ENCODE results near the gene DDX41.

Gene DDX41

GRCh38 chr5:177472460-177473442 lies 44.0 kb downstream of the DDX41 start:
- Histone ChIP-seq H3K27ac (no peak overlapping the region), H3K4me2 (peak overlapping the region; percentile 68), H3K4me1 (ENCODE audit: low read depth, poor library complexity, severe bottlenecking) (peaks cover 5% of the 10 kb centered on the region), H3K36me3 (ENCODE audit: insufficient read depth) (no peaks in the 10 kb centered on the region), H2AFZ (ENCODE audit: low read depth) (peak overlapping the region; percentile 41; the same call in 1 of the 2 replicates), H3K79me2 (ENCODE audit: insufficient read depth, low read depth) (no peaks in the 10 kb centered on the region), H3K4me3 (IDR thresholded peaks at IDR 0.05; ENCODE audit: insufficient read depth, low read depth, low read length) (no peak overlapping the region), H4K20me1 (ENCODE audit: insufficient read depth) (no peaks in the 10 kb centered on the region), H3K27me3 (ENCODE audit: insufficient read depth, low read depth) (no peaks in the 10 kb centered on the region), H3K9ac (peak overlapping the region; percentile 50; the same call in 1 of the 2 replicates)
- TF ChIP-seq CTCF (conservative IDR thresholded peaks at IDR 0.05; ENCODE audit: low read depth, low read length), result no peak

- no peak overlapping the region for H3K27ac ChIP-seq
- H3K36me3 ChIP-seq (ENCODE audit: insufficient read depth), result no peaks in the 10 kb centered on the region
- no peaks in the 10 kb centered on the region for H3K27me3 ChIP-seq (ENCODE audit: insufficient read depth, low read depth)
- H3K4me2 ChIP-seq, result peak overlapping the region; percentile 68
- peak overlapping the region; percentile 50; the same call in 1 of the 2 replicates for H3K9ac ChIP-seq
- peaks cover 5% of the 10 kb centered on the region for H3K4me1 ChIP-seq (ENCODE audit: low read depth, poor library complexity, severe bottlenecking)
- no peak overlapping the region for H3K4me3 ChIP-seq (IDR thresholded peaks at IDR 0.05; ENCODE audit: insufficient read depth, low read depth, low read length)
- no peak overlapping the region for H2AFZ ChIP-seq (ENCODE audit: low read depth)
- no peaks in the 10 kb centered on the region for H4K20me1 ChIP-seq (ENCODE audit: insufficient read depth)
- no peak for TF ChIP-seq CTCF (conservative IDR thresholded peaks at IDR 0.05; ENCODE audit: low read depth, low read length)
- no peaks in the 10 kb centered on the region for H3K79me2 ChIP-seq (ENCODE audit: insufficient read depth, low read depth)
These were observed 45.0 kb downstream of the DDX41 start for GRCh38 chr5:177471610-177472356.

DNA sequence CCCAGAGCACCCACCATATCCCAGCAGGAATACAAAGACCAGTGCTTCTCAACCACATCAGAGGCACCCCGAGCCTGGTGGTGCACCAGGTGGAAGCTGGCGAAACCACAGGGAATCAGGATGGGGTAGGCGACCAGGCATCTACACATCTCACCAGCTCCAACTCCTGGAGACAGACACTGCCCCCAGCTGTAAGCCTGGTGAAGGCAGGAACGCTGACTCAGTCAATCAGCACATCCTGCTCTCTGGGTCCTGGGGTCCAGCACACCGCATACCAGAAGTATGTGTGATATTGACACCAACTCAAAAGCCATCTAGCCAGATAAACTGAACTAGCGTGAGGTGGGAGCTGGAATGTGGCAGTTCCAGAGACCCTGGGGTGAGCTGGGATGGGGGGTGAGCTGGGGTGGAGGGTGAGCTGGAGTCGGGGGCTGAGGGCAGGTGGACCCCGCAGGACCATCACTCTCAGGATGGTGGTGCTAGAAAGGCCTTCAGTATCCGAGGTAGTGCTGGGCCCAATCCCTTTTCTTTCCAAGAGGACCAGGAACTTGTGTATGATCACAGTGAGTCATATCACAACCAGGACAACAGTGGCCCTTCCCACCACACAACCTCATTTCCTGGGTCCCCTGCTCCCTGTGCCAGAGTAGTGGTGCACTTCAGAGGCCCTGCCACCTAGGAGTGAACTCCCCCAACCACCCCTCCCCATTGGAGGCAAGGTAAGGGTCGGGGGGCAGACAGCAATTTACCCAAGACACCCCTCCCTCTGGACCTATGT lies 45.8 kb downstream of the DDX41 start:
- Histone ChIP-seq H3K4me3 (IDR thresholded peaks at IDR 0.05; ENCODE audit: insufficient read depth, low read depth, low read length) (no peak overlapping the region), H3K36me3 (ENCODE audit: insufficient read depth) (no peaks in the 10 kb centered on the region), H3K79me2 (ENCODE audit: insufficient read depth, low read depth) (no peaks in the 10 kb centered on the region), H3K27me3 (ENCODE audit: insufficient read depth, low read depth) (no peaks in the 10 kb centered on the region), H3K27ac (no peak overlapping the region), H3K4me1 (ENCODE audit: low read depth, poor library complexity, severe bottlenecking) (peaks cover 5% of the 10 kb centered on the region), H3K4me2 (no peak overlapping the region), H2AFZ (ENCODE audit: low read depth) (no peak overlapping the region), H4K20me1 (ENCODE audit: insufficient read depth) (no peaks in the 10 kb centered on the region), H3K9ac (no peak overlapping the region)
- no peak for TF ChIP-seq CTCF (conservative IDR thresholded peaks at IDR 0.05; ENCODE audit: low read depth, low read length)
